ENCODE data around the gene HOXB2.
A peak's percentile ranks its signal among the peaks of the same experiment; 100 is the strongest.

Gene HOXB2

DNA sequence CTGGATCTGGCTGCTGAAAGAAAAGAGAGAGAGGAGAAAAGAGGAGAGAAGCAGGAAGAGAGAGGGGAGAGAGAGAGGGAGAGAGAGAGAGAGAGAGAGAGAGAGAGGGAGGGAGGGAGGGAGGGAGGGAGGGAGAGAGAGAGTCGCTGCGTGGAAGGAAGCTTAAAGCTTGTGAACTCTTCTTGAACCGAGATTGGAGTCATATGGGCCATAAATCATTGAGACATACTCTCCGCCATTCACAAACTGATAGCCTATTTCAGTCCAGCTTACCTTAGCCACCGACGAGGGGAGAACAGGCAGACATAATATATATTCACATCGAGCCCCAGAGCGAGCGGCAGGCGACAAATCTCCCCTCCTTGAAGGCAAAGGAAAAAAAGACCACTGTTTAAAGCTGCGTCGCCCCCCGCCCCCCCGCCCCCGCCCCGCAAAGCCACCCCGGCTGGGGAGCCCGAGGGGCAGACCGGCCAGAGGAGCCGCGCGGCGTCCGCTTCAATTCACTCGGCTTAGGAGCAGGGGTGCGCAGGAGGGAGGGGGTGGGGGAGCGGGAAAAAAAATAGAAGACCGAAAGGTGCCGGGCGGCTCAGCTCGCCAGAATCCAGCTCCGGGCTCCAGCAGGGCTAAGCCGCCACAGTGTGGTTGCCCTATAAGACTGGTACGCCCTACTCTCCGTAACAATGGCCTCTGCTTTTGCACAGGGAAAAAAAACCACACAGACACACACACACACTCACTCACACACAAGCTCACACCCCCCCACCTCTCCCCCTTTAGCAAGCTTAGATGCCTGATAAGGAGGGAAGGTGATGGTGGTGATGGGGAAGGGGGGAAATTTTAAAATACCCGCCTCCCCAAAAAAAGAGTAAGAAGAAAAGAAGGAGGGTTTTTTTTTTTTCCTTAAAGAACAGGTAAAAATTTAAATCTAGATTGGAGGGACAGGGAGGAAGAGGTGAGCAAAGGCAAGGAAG is 10.6 kb upstream of the HOXB2 start:
- Histone ChIP-seq H3K36me3 (replicated peaks; ENCODE audit: low read depth, low read length) (peaks cover 14% of the 10 kb centered on the region), H3K9ac (ENCODE audit: low read length) (peak overlapping the region; percentile 55), H3K27ac (ENCODE audit: low read length) (peak overlapping the region; percentile 35), H3K9me3 (ENCODE audit: insufficient read depth, low read length) (no peaks in the 10 kb centered on the region), H2AFZ (ENCODE audit: low read depth, low read length) (no peak overlapping the region), H3K4me1 (ENCODE audit: low read length) (peaks cover 47% of the 10 kb centered on the region), H3K4me2 (ENCODE audit: low read length) (peak overlapping the region; percentile 47), H3K27me3 (ENCODE audit: low read depth, low read length) (no peaks in the 10 kb centered on the region), H3K79me2 (ENCODE audit: low read length) (peaks cover 33% of the 10 kb centered on the region), H3K4me3 (ENCODE audit: low read length) (peak overlapping the region; percentile 63), H4K20me1 (ENCODE audit: insufficient read depth, low read length) (no peaks in the 10 kb centered on the region)
- TF ChIP-seq, protein P1, sequence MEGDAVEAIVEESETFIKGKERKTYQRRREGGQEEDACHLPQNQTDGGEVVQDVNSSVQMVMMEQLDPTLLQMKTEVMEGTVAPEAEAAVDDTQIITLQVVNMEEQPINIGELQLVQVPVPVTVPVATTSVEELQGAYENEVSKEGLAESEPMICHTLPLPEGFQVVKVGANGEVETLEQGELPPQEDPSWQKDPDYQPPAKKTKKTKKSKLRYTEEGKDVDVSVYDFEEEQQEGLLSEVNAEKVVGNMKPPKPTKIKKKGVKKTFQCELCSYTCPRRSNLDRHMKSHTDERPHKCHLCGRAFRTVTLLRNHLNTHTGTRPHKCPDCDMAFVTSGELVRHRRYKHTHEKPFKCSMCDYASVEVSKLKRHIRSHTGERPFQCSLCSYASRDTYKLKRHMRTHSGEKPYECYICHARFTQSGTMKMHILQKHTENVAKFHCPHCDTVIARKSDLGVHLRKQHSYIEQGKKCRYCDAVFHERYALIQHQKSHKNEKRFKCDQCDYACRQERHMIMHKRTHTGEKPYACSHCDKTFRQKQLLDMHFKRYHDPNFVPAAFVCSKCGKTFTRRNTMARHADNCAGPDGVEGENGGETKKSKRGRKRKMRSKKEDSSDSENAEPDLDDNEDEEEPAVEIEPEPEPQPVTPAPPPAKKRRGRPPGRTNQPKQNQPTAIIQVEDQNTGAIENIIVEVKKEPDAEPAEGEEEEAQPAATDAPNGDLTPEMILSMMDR (IDR thresholded peaks at IDR 0.05; ENCODE audit: low read depth, low read length), result no peak
- TF ChIP-seq EZH2phosphoT487 (IDR thresholded peaks at IDR 0.05; ENCODE audit: low read depth), result no peak

- Histone ChIP-seq H3K4me3 (ENCODE audit: low read length) (peak overlapping the region; percentile 62; the same call in 1 of the 2 replicates), H3K9ac (ENCODE audit: low read length) (peak overlapping the region; percentile 55), H3K9me3 (ENCODE audit: insufficient read depth, low read length) (no peaks in the 10 kb centered on the region), H3K4me1 (ENCODE audit: low read length) (peaks cover 47% of the 10 kb centered on the region), H2AFZ (ENCODE audit: low read depth, low read length) (no peak overlapping the region), H3K27me3 (ENCODE audit: low read depth, low read length) (no peaks in the 10 kb centered on the region), H3K36me3 (replicated peaks; ENCODE audit: low read depth, low read length) (peaks cover 23% of the 10 kb centered on the region), H3K27ac (ENCODE audit: low read length) (peak overlapping the region; percentile 35), H4K20me1 (ENCODE audit: insufficient read depth, low read length) (no peaks in the 10 kb centered on the region), H3K4me2 (ENCODE audit: low read length) (peak overlapping the region; percentile 77), H3K79me2 (ENCODE audit: low read length) (peaks cover 36% of the 10 kb centered on the region)
- TF ChIP-seq EZH2phosphoT487 (IDR thresholded peaks at IDR 0.05; ENCODE audit: low read depth), result no peak
- TF ChIP-seq, protein P1 (IDR thresholded peaks at IDR 0.05; ENCODE audit: low read depth, low read length), result no peak
Observed at GRCh38 chr17:48554412-48555257, 9.7 kb upstream of the HOXB2 start.

DNA sequence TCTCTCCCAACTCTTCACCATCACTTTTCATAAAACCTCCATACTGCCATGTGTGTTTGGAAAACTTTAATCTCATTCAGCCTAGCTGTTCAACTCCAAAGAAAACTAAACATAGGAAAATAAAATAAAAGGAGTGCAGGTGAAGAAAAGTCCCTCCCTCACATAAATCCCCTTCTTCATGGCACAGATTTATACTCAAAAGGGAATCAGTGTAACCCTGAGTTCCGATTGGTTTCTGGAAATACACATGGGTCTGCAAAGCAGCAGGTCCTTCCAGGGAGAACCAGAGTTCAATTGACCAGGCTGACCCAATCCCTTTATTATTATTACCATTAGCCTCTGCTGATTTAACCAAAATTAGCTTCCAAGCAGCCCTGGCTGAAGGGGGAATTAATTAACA is 8.9 kb upstream of the HOXB2 start:
- Histone ChIP-seq H4K20me1 (ENCODE audit: insufficient read depth, low read length) (no peaks in the 10 kb centered on the region), H3K4me2 (ENCODE audit: low read length) (peak overlapping the region; percentile 77), H3K9ac (ENCODE audit: low read length) (peak overlapping the region; percentile 81), H3K9me3 (ENCODE audit: insufficient read depth, low read length) (no peaks in the 10 kb centered on the region), H3K27ac (ENCODE audit: low read length) (peak overlapping the region; percentile 94), H3K36me3 (replicated peaks; ENCODE audit: low read depth, low read length) (peaks cover 24% of the 10 kb centered on the region), H2AFZ (ENCODE audit: low read depth, low read length) (no peak overlapping the region), H3K4me1 (ENCODE audit: low read length) (peaks cover 47% of the 10 kb centered on the region), H3K79me2 (ENCODE audit: low read length) (peaks cover 36% of the 10 kb centered on the region), H3K4me3 (ENCODE audit: low read length) (peak overlapping the region; percentile 62; the same call in 1 of the 2 replicates), H3K27me3 (ENCODE audit: low read depth, low read length) (no peaks in the 10 kb centered on the region)
- TF ChIP-seq, protein P1 (IDR thresholded peaks at IDR 0.05; ENCODE audit: low read depth, low read length), result no peak
- no peak for TF ChIP-seq EZH2phosphoT487 (IDR thresholded peaks at IDR 0.05; ENCODE audit: low read depth)

GRCh38 chr17:48553190-48553547 is 8.3 kb upstream of the HOXB2 start:
- no peak for TF ChIP-seq EZH2phosphoT487 (IDR thresholded peaks at IDR 0.05; ENCODE audit: low read depth)
- TF ChIP-seq, protein P1 (IDR thresholded peaks at IDR 0.05; ENCODE audit: low read depth, low read length), result no peak
- H3K36me3 ChIP-seq (replicated peaks; ENCODE audit: low read depth, low read length), result peaks cover 24% of the 10 kb centered on the region
- peak overlapping the region; percentile 77 for H3K4me2 ChIP-seq (ENCODE audit: low read length)
- H3K4me3 ChIP-seq (ENCODE audit: low read length), result peak overlapping the region; percentile 62
- no peaks in the 10 kb centered on the region for H3K27me3 ChIP-seq (ENCODE audit: low read depth, low read length)
- no peak overlapping the region; the same call in 1 of the 2 replicates for H2AFZ ChIP-seq (ENCODE audit: low read depth, low read length)
- H3K9ac ChIP-seq (ENCODE audit: low read length), result peak overlapping the region; percentile 81
- peak overlapping the region; percentile 94 for H3K27ac ChIP-seq (ENCODE audit: low read length)
- peaks cover 36% of the 10 kb centered on the region for H3K79me2 ChIP-seq (ENCODE audit: low read length)
- H3K4me1 ChIP-seq (ENCODE audit: low read length), result peaks cover 47% of the 10 kb centered on the region
- no peaks in the 10 kb centered on the region for H4K20me1 ChIP-seq (ENCODE audit: insufficient read depth, low read length)
- H3K9me3 ChIP-seq (ENCODE audit: insufficient read depth, low read length), result no peaks in the 10 kb centered on the region

Data from OCI-LY3 (cell line).